ENCODE measurements around the gene AMPH.

The AMPH gene

GRCh38 chr7:38574086-38574485 is 57.1 kb downstream of the AMPH start:
- TF ChIP-seq FOXP2 (optimal IDR thresholded peaks at IDR 0.05; ENCODE audit: borderline replicate concordance, extremely low read depth, extremely low read length, insufficient read depth), result no peak
- TF ChIP-seq TAF1 (IDR thresholded peaks at IDR 0.05; ENCODE audit: borderline replicate concordance, insufficient read depth, low read length), result no peak
- TF ChIP-seq, protein P1, sequence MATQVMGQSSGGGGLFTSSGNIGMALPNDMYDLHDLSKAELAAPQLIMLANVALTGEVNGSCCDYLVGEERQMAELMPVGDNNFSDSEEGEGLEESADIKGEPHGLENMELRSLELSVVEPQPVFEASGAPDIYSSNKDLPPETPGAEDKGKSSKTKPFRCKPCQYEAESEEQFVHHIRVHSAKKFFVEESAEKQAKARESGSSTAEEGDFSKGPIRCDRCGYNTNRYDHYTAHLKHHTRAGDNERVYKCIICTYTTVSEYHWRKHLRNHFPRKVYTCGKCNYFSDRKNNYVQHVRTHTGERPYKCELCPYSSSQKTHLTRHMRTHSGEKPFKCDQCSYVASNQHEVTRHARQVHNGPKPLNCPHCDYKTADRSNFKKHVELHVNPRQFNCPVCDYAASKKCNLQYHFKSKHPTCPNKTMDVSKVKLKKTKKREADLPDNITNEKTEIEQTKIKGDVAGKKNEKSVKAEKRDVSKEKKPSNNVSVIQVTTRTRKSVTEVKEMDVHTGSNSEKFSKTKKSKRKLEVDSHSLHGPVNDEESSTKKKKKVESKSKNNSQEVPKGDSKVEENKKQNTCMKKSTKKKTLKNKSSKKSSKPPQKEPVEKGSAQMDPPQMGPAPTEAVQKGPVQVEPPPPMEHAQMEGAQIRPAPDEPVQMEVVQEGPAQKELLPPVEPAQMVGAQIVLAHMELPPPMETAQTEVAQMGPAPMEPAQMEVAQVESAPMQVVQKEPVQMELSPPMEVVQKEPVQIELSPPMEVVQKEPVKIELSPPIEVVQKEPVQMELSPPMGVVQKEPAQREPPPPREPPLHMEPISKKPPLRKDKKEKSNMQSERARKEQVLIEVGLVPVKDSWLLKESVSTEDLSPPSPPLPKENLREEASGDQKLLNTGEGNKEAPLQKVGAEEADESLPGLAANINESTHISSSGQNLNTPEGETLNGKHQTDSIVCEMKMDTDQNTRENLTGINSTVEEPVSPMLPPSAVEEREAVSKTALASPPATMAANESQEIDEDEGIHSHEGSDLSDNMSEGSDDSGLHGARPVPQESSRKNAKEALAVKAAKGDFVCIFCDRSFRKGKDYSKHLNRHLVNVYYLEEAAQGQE (IDR thresholded peaks at IDR 0.05; ENCODE audit: insufficient read depth in 1 of 2, low read depth in 2 of 2, low read length in 2 of 2), result no peak
- no peak for TF ChIP-seq POLR2AphosphoS5 (IDR thresholded peaks at IDR 0.05; ENCODE audit: low read depth, low read length)
- no peak for TF ChIP-seq SIN3A (IDR thresholded peaks at IDR 0.05; ENCODE audit: borderline replicate concordance, insufficient read depth, low read length)

DNA sequence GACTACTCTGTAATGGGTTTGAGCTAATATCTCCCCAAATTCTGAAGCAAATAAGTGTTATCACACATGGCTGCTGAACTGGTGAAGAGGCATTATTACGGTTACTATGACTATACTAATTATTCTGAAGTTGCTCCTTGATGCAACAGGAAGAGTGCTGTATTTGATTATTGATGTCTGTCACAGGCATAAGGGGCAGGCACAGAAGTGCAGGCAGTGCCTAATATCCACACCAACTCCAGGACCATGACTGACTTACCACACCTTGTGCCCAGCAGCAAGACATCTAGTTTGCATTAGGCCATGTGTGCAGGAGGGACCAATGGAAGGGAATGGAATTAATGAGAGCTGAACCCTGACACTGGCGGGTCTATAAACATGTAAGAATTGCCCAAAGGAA is 62.7 kb downstream of the AMPH start:
- TF ChIP-seq SIN3A (IDR thresholded peaks at IDR 0.05; ENCODE audit: borderline replicate concordance, insufficient read depth, low read length) (no peak), TAF1 (IDR thresholded peaks at IDR 0.05; ENCODE audit: borderline replicate concordance, insufficient read depth, low read length) (no peak), POLR2AphosphoS5 (IDR thresholded peaks at IDR 0.05; ENCODE audit: low read depth, low read length) (no peak), FOXP2 (optimal IDR thresholded peaks at IDR 0.05; ENCODE audit: borderline replicate concordance, extremely low read depth, extremely low read length, insufficient read depth) (no peak)
- TF ChIP-seq, protein P1 (IDR thresholded peaks at IDR 0.05; ENCODE audit: insufficient read depth in 1 of 2, low read depth in 2 of 2, low read length in 2 of 2), result no peak

DNA sequence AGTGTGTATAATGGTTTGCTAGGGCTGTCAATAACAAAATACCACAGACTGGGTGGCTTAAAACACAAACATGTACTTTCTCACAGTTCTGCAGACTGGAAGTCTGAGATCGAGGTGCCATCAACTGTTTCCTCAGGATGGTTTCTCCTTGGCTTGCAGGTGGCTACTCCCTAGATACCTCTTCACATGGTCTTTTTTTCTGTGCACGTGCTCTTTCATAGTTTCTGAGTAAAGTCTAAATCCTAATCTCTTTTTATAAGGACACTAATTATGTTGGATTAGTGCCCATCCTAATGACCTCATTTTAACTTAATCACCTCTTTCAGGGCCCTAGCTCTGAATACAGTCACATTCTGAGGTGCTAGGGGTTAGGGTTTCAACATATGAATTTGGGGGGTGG is 65.9 kb downstream of the AMPH start:
- TF ChIP-seq SIN3A (IDR thresholded peaks at IDR 0.05; ENCODE audit: borderline replicate concordance, insufficient read depth, low read length), result no peak
- no peak for TF ChIP-seq FOXP2 (optimal IDR thresholded peaks at IDR 0.05; ENCODE audit: borderline replicate concordance, extremely low read depth, extremely low read length, insufficient read depth)
- no peak for TF ChIP-seq POLR2AphosphoS5 (IDR thresholded peaks at IDR 0.05; ENCODE audit: low read depth, low read length)
- TF ChIP-seq, protein P1 (IDR thresholded peaks at IDR 0.05; ENCODE audit: insufficient read depth in 1 of 2, low read depth in 2 of 2, low read length in 2 of 2), result no peak
- no peak for TF ChIP-seq TAF1 (IDR thresholded peaks at IDR 0.05; ENCODE audit: borderline replicate concordance, insufficient read depth, low read length)

DNA sequence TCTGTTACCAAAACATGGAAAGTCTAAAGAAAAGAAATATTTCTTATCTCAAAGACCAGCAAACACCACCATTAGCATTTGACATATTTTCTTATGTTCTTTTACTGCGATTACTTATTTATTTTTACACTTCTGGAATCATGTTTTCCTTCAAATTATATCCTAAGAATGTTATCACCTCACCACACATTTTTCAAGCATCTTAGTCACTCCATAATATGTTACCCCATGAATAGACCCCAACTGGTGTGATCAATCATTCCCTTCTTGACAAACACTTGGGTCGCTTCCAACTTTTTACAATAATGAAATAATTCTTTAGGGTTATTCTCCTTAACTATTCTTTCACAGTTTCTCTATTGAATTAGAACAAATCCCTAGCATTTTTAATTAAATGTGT is 67.4 kb downstream of the AMPH start:
- TF ChIP-seq SIN3A (IDR thresholded peaks at IDR 0.05; ENCODE audit: borderline replicate concordance, insufficient read depth, low read length) (no peak), FOXP2 (optimal IDR thresholded peaks at IDR 0.05; ENCODE audit: borderline replicate concordance, extremely low read depth, extremely low read length, insufficient read depth) (no peak), POLR2AphosphoS5 (IDR thresholded peaks at IDR 0.05; ENCODE audit: low read depth, low read length) (no peak), TAF1 (IDR thresholded peaks at IDR 0.05; ENCODE audit: borderline replicate concordance, insufficient read depth, low read length) (no peak)
- TF ChIP-seq, protein P1 (IDR thresholded peaks at IDR 0.05; ENCODE audit: insufficient read depth in 1 of 2, low read depth in 2 of 2, low read length in 2 of 2), result no peak

GRCh38 chr7:38561166-38561565 is 70.0 kb downstream of the AMPH start:
- TF ChIP-seq FOXP2 (optimal IDR thresholded peaks at IDR 0.05; ENCODE audit: borderline replicate concordance, extremely low read depth, extremely low read length, insufficient read depth) (no peak), POLR2AphosphoS5 (IDR thresholded peaks at IDR 0.05; ENCODE audit: low read depth, low read length) (no peak), TAF1 (IDR thresholded peaks at IDR 0.05; ENCODE audit: borderline replicate concordance, insufficient read depth, low read length) (no peak), SIN3A (IDR thresholded peaks at IDR 0.05; ENCODE audit: borderline replicate concordance, insufficient read depth, low read length) (no peak)
- TF ChIP-seq, protein P1 (IDR thresholded peaks at IDR 0.05; ENCODE audit: insufficient read depth in 1 of 2, low read depth in 2 of 2, low read length in 2 of 2), result no peak

Measured in PFSK-1 (cell line).